Measurements from ENCODE around the gene WNT4.

- TF ChIP-seq CTCF (IDR thresholded peaks at IDR 0.05 in 4 of 5, conservative IDR thresholded peaks at IDR 0.05 in 1 of 5) (no peak), POLR2A (IDR thresholded peaks at IDR 0.05) (no peak)
Measured at GRCh38 chr1:22108339-22109105, 34.4 kb downstream of the WNT4 start.

All from gastrocnemius medialis (tissue), 4 donors.